KOPT-K1 (cell line): ENCODE data around the gene DPYSL4.

Experiments
- H3K27ac ChIP-seq: fragments of 200-600 bp; sonication (generic); 2 replicates; pipeline ENCODE4 v1.5.1; 2016; ENCODE audit warnings: antibody characterized with exemption, mild to moderate bottlenecking, low read depth, low read length; ENCODE audit not compliant: poor library complexity, severe bottlenecking
- H3K36me3 ChIP-seq: fragments of 200-600 bp; sonication (generic); 2 replicates; pipeline ENCODE4 v1.5.1; 2017; ENCODE audit warnings: antibody characterized with exemption, mild to moderate bottlenecking, low read length, moderate library complexity; ENCODE audit not compliant: insufficient read depth
- H3K9me3 ChIP-seq: fragments of 200-600 bp; sonication (generic); 2 replicates; pipeline ENCODE4 v1.5.1; 2017; ENCODE audit warnings: antibody characterized with exemption, low read length, mild to moderate bottlenecking; ENCODE audit not compliant: insufficient read depth, poor library complexity, severe bottlenecking

The DPYSL4 gene

GRCh38 chr10:132225073-132225848 lies 38.5 kb downstream of the DPYSL4 start:
- no peak overlapping the region for H3K27ac ChIP-seq
- no peaks in the 10 kb centered on the region for H3K9me3 ChIP-seq
- H3K36me3 ChIP-seq, result no peaks in the 10 kb centered on the region

GRCh38 chr10:132225849-132226205 lies 39.1 kb downstream of the DPYSL4 start:
- Histone ChIP-seq H3K9me3 (no peaks in the 10 kb centered on the region), H3K27ac (no peak overlapping the region), H3K36me3 (no peaks in the 10 kb centered on the region)

- H3K27ac ChIP-seq, result no peak overlapping the region
- no peaks in the 10 kb centered on the region for H3K36me3 ChIP-seq
- H3K9me3 ChIP-seq, result no peaks in the 10 kb centered on the region
Measured at GRCh38 chr10:132226586-132227405, 40.0 kb downstream of the DPYSL4 start.

GRCh38 chr10:132227851-132228390 lies 41.2 kb downstream of the DPYSL4 start:
- no peak overlapping the region for H3K27ac ChIP-seq
- no peaks in the 10 kb centered on the region for H3K36me3 ChIP-seq
- H3K9me3 ChIP-seq, result no peaks in the 10 kb centered on the region

- H3K27ac ChIP-seq, result no peak overlapping the region
- H3K9me3 ChIP-seq, result no peaks in the 10 kb centered on the region
- H3K36me3 ChIP-seq, result no peaks in the 10 kb centered on the region
Measured at GRCh38 chr10:132228616-132229015, 41.9 kb downstream of the DPYSL4 start.

GRCh38 chr10:132229096-132229495 lies 42.3 kb downstream of the DPYSL4 start:
- Histone ChIP-seq H3K27ac (no peak overlapping the region), H3K36me3 (no peaks in the 10 kb centered on the region), H3K9me3 (no peaks in the 10 kb centered on the region)

- no peaks in the 10 kb centered on the region for H3K36me3 ChIP-seq
- no peak overlapping the region for H3K27ac ChIP-seq
- no peaks in the 10 kb centered on the region for H3K9me3 ChIP-seq
Measured at GRCh38 chr10:132229834-132230556, 43.2 kb downstream of the DPYSL4 start.

GRCh38 chr10:132230557-132231210 lies 43.9 kb downstream of the DPYSL4 start:
- Histone ChIP-seq H3K27ac (no peak overlapping the region), H3K9me3 (no peaks in the 10 kb centered on the region), H3K36me3 (no peaks in the 10 kb centered on the region)

- H3K27ac ChIP-seq, result no peak overlapping the region
- no peaks in the 10 kb centered on the region for H3K36me3 ChIP-seq
- no peaks in the 10 kb centered on the region for H3K9me3 ChIP-seq
Measured at GRCh38 chr10:132231656-132232022, 44.9 kb downstream of the DPYSL4 start.

GRCh38 chr10:132232023-132232951 lies 45.5 kb downstream of the DPYSL4 start:
- Histone ChIP-seq H3K27ac (no peak overlapping the region), H3K36me3 (no peaks in the 10 kb centered on the region), H3K9me3 (no peaks in the 10 kb centered on the region)

GRCh38 chr10:132232981-132233380 lies 46.2 kb downstream of the DPYSL4 start:
- H3K9me3 ChIP-seq, result no peaks in the 10 kb centered on the region
- no peak overlapping the region for H3K27ac ChIP-seq

GRCh38 chr10:132233501-132234085 lies 46.8 kb downstream of the DPYSL4 start:
- Histone ChIP-seq H3K36me3 (no peaks in the 10 kb centered on the region), H3K9me3 (no peaks in the 10 kb centered on the region), H3K27ac (no peak overlapping the region)

More at GRCh38 chr10:132232981-132233380, 46.2 kb downstream of the DPYSL4 start:
- H3K36me3 ChIP-seq, result no peaks in the 10 kb centered on the region

GRCh38 chr10:132234860-132235259 lies 48.1 kb downstream of the DPYSL4 start:
- Histone ChIP-seq H3K27ac (no peak overlapping the region), H3K36me3 (no peaks in the 10 kb centered on the region), H3K9me3 (no peaks in the 10 kb centered on the region)
